Measurements from ENCODE around the gene MCC.

DNA sequence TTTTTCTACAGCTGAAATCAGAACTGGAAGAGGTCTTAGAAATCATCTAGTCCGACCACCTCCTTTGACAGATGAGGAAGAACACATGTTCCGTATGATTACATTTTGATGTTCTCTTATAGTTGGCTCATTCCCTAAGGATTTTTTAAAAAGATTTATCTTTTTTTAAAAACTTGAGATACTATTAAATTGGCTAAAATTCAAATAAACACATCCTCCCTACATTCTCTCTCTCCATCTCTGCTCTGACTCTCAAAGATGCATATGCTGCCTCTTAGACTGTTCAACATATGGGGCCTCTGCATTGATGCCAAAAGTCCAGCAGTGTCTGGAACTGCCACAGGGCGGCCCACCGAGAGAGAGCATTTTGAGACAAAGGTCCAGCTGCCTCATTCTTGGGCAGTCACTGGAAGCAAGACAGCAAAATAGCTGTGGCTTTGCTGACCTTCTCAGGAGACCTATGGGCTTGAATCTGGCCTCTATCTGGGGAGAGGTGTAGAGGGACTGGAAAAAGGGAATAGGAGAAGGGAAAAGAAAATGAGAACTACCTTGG, 40.7 kb downstream of the MCC start:
- TF ChIP-seq, protein P1, sequence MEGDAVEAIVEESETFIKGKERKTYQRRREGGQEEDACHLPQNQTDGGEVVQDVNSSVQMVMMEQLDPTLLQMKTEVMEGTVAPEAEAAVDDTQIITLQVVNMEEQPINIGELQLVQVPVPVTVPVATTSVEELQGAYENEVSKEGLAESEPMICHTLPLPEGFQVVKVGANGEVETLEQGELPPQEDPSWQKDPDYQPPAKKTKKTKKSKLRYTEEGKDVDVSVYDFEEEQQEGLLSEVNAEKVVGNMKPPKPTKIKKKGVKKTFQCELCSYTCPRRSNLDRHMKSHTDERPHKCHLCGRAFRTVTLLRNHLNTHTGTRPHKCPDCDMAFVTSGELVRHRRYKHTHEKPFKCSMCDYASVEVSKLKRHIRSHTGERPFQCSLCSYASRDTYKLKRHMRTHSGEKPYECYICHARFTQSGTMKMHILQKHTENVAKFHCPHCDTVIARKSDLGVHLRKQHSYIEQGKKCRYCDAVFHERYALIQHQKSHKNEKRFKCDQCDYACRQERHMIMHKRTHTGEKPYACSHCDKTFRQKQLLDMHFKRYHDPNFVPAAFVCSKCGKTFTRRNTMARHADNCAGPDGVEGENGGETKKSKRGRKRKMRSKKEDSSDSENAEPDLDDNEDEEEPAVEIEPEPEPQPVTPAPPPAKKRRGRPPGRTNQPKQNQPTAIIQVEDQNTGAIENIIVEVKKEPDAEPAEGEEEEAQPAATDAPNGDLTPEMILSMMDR (IDR thresholded peaks at IDR 0.05; ENCODE audit: insufficient read depth, low read length) = no peak
- TF ChIP-seq GABPA (IDR thresholded peaks at IDR 0.05; ENCODE audit: low read depth) = no peak
- TF ChIP-seq POLR2AphosphoS5 (IDR thresholded peaks at IDR 0.05; ENCODE audit: low read depth) = no peak
- TF ChIP-seq SPI1 (IDR thresholded peaks at IDR 0.05; ENCODE audit: borderline replicate concordance, low read depth) = no peak
- no peak for TF ChIP-seq REST (IDR thresholded peaks at IDR 0.05; ENCODE audit: insufficient replicate concordance, low read depth)
